GM20431 (cell line): ENCODE measurements around the gene ERBIN.
"Not testable (repeated sequence)": the region's sequence is repeated elsewhere in the genome, so short reads cannot be mapped to it uniquely, and the experiment has no call there.

ENCODE experiments used
- in situ Hi-C: fragments of 300-500 bp; cut with MseI, MboI; formaldehyde crosslinking; loops from one replicate; pipeline ENCODE4 v1.15.0; 2020; ENCODE audit warnings: low sequenced_read_pairs; ENCODE audit not compliant: unreplicated experiment

The ERBIN gene

DNA sequence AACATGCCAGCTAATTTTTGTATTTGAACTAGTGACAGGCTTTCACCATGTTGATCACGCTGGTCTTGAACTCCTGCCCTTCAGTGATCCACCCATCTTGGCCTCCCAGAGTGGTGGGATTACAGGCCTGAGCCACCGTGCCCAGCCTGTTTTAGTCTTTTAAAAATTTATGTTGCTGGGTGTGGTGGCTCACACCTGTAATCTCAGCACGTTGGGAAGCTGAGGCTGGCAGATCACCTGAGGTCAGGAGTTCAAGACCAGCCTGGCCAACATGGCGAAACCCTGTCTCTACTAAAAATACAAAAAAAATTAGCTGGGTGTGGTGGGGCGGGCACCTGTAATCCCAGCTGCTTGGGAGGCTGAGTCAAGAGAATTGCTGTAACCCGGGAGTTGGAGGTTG is 10.7 kb upstream of the ERBIN start:
- in situ Hi-C loops: not testable (repeated sequence)

DNA sequence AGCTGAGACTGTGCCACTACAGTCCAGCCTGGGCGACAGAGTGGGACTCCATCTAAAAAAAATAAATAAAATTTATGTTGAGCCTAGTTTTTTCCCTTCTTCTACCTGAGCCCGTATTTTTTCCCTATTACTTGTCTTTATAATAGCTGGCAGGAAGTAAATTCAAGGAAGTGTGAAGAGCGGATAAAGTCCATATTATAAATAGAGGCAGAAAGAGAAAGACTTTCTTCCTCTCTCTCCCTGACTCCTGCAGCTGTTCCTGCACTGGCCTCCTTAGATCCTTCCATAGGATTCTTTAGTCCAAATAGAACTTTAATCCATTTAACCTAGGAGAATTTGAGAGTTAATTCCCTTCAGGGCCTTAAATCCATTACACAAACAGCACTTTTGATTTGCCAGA is 10.3 kb upstream of the ERBIN start:
- in situ Hi-C loops: no loop called here

DNA sequence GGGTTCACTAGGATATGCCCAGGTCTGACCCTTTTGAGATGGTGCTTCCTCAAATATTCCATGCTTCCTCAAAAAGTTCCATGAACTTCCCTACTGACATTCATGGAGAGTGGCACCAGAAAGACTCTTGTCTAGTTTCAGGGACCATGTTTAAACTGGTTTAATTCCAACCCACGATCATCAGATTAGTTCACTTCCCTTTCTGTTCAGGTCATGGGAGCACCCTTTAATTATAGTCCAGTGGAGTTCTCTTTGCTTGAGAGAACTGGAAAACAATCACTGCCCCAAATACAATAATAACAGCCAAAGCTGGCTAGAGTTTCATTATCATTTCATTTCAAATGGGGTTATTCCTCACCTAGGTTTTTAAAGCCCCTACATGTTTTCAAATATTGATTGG is 9.7 kb upstream of the ERBIN start:
- in situ Hi-C loops: no loop called here

DNA sequence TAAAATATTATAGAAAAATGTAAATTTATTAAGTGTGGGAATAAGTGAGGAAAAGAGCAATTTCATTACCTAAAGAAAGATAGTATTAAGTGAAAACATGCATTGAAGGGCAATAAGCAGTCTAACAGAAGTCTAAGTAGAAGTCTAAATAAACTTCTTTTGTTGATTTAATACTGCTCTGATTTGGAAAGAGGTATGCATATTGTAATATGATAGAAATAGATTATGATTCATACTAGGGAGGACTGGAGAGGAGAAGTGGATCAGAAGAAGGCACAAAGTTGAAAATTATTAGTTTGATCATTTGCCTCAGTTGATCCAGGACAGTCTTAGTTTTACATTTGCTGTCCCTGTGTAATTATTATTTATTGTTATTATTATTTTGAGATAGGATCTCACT is 6.6 kb upstream of the ERBIN start:
- in situ Hi-C loops: no loop called here

DNA sequence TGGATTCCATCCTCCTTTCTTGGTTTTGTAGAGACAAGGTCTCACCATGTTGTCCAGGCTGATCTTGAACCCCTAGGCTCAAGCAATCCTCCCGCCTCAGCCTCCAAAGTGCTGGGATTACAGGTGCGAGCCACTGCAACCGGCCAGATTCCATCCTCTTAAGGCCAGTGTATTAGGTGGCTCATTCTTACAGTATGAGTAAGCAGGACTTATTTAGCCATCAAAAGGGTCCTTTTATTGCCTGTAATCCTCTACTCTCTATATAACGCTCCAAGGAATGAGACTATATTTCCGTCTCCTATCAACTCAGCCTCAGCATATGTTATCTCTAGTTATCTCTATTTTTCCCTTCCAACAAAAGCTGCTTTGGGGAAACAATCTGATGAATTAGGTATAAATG is 3.0 kb upstream of the ERBIN start:
- in situ Hi-C loops: no loop called here

DNA sequence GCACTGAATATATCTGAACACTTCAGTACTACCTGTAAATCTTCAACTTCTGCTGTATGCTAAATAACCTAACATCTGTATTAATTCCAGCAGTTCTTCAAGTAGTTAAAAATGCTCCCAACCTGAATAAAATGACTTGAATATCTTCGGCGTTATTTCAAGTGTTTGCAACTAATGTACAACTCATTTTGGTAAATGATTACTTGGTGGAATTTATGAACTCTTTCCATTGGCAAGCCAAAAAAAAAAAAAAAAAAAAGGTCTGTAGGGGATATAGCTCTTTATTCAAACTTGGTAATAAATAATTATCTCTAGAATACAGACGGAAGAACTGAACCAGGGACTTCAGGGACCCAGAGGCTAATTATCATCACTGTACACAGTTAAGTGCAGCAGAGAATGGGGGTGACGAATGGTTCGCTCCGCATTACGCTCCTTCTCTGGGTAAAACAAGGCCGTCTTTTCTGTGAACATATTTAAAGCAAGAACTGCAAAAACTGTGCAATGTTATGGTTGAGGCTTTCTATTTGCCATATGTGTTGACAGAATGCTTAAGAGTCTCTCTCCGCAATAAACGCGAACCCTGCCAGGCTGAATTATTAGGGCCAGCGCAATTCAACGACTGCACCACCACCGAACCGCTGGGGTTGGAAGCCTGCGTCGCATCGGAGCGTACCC is 1.9 kb upstream of the ERBIN start:
- in situ Hi-C loops: no loop called here

DNA sequence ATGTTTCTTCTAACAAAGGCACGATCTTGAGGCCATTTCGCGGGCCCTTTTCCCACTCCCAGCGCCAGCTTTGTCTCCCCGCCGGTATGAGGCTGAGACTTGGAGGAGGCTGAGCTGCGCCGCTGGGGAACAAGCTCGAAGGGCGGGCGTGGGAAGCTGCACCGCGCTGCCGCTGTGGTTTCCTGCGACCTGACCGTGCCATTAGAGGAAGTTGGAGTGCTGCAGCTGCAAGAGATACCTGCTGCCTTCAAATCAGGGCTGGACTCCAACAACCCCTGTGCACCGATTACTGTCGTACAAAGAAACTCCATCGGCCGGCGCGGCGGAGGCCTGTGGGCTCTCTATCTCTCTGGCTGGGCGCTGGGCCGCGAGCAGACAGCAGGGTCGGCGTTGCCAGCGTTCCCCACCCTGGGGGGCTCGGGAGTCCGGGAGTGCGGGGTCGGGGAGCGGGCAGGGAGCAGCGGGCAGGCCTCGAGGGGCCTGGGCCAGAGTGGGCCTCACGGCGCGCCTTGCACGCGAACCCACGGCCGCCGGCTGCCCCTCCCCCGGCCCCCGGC is 1.3 kb upstream of the ERBIN start:
- in situ Hi-C loops: no loop called here

DNA sequence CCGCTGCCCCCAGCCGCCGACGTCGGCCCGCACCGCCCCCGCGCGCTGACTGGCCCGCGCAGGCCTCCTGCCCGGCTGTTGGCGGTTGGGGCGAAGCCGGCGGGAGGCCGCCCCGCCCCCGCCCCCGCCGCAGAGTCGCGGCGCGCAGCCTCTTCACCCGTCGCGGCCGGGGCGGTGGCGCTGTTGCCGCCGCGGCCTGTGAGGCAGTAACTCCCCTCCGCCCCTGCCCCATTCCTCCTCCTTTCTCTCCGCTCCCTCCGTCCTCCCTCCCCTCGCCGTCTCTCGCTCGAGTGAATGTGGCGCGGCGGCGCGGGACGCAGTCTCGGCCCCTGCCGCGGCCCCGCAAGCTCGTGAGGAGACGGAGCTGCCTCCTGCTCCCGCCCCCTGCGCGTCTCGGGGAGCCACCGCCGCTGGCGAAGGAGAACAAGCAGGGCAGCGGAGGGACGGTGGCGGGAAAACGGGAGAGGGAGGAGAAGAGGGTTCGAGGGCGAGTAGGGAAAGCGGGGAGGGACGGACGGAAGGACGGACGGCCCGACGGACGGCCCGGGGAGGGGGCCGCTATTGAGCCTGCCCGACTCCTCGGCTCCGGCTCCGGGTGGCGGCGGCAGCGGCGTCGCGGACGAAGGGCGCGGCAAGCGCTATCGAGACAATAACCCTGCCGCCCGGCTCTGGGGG is 637 bp upstream of the ERBIN start:
- in situ Hi-C loops: no loop called here

DNA sequence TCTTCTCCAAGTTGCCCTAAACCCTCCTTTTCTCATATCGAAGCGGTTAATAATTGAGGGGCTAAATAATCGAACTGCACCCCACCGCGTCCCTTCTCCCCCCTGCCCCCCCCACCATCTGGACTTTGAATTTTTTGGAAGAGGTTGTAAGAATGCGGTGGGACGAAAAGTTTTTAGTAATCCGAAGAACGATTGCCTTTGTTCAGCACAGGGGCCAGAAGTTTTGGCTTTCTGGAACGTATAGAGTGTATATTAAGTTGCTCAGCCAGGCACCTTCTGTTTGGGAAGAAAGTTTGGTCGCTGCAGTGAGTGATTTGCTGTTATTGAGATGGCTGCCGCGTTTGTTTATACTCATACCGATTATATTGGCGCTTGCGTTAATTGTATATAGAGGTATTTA is 518 bp downstream of the ERBIN start:
- in situ Hi-C loops: no loop called here

DNA sequence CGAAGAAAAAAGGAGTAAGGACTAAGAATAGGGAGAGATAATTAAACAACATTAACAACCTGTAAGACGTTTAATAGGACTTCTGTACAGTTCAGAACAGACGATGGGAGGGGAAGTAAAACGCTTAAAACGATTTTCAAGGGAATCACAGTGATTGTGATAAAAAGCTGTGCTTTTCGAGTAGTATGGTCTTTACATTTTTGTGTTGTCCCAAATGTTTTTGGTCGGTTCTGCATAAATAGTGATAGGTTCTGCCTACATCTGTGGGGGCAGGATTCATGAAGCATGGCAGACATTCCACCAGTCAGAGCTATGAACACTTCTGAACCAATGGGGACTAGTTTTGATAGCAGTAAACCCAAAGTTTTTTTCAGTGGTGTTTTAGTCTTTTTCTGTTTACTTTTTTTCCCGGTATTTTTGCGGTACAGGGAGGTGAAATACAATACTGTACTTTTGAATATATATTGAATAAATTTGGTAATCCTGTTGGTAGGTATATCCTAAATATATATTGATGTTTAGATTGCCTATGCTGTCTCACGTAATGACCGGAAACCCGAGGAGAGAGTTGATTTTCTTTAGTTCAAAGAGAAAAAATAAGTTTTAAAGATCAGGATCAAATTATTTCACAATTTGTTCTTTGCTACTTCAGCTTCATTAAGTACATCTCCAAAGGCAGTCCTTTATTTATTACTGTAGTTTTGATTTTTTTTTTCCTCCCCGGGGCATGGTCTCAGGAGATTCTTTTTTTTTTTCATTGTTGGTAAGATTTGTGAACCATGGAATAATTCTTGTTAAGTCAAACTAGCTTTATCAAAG is 1.3 kb downstream of the ERBIN start:
- in situ Hi-C loops: no loop called here

DNA sequence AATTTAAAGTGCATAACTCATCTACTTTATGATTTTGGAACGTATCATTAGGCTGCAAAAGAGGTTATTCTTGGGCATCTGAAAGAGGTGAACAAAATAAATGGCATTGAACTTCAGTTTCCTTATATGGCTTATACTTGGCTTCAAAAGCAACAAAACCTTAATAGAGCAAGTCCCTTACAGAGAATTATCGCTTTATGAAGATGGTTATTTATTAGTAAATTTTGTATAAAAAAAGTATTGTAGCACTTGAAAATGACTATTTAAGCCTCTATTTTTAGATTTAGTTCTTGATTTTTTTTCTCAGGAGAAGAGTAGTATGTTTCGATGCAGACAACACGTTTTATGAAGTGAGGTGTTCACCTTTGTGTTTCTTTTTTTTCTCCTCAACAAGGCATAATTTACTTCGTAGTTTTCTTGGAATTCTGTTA is 2.0 kb downstream of the ERBIN start:
- in situ Hi-C loops: no loop called here

DNA sequence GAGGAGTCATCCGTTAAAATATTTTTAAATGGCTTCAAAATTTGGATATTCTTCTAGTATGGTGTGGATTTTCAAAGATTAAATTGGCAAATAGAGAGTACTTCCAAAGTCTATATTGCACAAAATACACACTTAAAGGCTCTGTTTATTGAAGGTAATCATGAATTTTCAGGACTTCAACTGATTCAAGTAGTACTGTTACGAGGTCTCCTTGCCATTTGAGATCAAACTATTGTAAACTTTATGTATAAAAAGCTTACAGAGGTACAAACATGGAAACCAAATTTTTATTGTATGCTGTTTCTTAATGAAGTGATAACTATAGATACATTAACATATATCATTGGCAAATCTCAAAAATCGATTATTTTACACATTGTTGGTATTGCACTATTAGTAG is 2.5 kb downstream of the ERBIN start:
- in situ Hi-C loops: no loop called here

DNA sequence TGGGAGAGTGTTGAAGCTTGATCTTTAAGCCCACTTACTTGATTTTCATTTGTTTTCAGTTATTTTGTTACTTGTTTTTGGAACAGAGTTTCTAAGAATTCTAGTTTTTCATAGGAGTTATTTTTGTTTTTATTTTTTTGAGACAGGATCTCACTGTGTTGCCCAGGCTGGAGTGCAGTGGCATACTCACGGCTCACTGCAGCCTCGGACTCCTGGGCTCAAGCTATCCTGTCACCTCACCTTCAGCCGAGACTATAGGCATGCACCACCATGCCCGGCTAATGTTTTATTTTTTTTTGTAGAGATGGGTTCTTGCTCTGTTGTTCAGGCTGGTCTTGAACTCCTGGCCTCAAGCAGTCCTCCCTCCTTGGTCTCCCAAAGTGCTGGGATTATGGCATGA is 6.3 kb downstream of the ERBIN start:
- in situ Hi-C loops: no loop called here

DNA sequence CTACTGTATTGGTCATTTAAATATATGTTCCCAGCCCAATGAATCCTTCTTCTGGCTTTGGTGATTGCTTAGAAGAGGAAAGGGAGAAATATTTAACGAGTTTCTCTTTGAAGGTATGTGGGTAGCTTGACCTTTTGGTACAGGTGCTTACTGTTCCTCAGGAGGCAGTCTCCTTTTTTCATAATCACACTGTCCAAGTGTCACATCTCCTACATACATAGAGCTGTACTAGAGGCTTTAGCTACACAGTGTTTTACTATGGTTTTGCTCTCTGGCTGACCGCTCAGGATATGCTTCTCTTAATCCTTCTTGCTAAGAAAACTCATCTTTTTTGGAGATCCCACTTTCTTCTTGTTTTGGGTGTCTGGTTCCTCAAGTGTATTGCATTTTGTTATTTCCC is 6.9 kb downstream of the ERBIN start:
- in situ Hi-C loops: no loop called here

DNA sequence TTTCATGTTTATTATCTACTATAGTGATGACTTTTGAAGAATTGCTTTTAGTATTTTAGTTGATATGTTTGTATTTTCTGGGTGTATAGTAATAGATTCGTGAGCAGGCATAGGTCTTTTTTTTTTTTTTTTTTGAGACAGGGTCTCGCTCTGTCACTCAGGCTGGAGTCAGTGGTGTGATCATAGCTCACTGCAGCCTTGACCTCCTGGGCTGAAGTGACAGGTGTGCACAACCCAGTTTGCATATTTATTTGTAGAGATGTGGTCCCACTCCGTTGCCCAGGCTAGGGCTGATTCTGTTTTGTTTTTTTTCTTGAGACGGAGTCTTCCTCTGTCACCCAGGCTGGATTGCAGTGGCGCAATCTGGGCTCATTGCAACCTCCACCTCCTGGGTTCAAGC is 11.9 kb downstream of the ERBIN start:
- in situ Hi-C loops: no loop called here

DNA sequence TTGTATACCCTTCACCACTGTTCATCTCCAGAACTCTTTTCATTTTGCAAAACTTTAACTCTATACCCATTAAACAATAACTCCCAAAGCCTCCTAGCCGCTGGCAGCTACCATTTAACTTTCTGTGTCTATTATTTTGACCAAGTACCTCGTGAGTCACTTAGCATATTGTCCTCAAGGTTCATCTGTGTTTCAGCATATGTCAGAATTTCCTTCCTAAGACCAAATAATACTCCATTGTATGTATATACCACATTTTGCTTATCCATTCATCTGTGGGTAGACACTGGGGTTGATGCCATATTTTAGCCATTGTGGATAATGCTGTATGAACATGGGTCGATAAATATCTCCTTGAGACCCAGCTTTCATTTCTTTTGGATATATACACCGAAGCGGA is 17.4 kb downstream of the ERBIN start:
- in situ Hi-C loops: no loop called here

DNA sequence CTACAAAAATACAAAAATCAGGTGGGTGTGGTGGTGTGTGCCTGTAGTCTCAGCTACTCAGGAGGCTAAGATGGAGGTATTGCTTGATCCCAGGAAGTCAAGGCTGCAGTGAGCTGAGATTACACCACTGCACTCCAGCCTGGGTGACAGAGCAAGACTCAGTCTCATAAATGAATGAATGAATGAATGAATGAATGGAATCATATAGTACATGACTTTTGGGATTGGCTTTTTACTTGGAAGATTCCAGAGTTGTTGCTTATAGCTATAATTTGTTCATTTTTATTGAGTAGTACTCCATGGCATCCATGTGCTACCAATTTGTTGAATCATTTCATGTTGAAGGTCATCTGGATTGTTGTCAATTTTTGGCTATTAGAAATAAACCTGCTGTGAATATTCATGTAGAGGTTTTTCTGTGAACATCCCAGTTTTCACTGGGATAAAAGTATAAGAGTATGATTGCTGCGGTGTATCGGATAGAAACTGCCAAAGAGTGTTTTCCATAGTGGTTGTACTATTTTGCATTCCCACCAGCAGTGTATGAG is 19.9 kb downstream of the ERBIN start:
- in situ Hi-C loops: no loop called here

DNA sequence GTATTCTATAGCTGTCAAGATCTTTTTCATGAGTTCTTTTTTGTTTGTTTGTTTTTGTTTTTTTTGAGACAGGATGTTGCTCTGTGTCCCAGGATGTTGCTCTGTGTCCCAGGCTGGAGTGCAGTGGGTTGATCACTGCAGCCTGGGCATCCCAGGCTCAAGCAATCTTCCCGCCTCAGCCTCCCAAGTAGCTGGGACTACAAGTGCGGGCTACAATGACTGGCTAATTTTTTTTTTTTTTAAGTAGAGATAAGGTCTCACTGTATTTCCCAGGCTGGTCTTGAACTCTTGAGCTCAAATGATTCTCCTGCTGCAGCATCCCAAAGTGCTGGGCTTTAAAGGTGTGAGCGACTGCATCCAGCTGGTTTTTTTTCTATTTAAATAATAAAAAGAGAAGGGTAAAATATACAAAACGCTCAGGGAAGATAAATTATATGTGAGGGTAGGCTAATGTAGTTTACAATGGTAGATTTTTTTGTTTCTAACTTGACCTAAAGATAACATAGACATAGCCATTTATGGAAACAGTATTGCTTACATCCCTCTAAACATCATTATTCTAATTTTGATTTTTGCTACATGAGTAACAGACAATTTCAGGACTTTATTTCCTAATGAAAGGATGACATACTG is 21.9 kb downstream of the ERBIN start:
- in situ Hi-C loops: no loop called here

DNA sequence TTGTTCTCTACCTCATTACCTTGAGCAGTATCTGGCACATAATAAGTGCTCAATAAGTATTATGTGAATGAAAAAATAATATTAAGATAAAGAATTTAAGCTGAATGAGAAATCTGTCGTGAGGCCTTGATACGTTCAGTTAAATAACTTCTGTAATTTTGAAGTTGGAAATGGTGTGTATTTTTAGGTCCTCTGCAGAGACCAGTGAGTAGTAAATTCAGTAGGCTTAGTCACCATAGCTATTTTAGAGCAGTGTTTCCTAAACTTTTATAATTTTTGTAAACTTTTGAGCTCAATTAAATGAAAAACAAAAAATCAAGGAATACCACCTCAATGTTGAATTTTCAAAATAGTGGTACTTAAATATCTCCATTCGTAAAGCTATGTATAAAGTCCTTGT is 25.0 kb downstream of the ERBIN start:
- in situ Hi-C loops: no loop called here

DNA sequence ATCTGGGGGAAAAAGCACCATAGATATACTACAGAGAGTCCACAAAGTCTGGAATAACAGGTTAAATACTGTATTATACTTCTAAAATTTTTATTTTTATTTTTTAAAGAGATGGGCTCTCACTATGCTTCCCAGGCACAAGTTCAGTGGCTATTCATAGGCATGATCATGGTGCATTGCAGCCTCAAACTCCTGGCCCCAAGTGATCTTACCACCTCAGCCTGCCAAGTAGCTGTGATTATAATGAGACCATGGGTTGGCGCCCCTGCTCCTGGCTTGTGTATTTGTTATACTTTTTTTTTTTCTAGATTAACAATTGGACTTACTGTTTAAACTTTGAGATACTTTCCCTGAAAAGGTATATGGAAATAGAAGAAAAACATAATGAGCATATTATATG is 25.9 kb downstream of the ERBIN start:
- in situ Hi-C loops: no loop called here
